GM13976 (cell line): Measurements from ENCODE around the gene ERC2.

Experiments used
- DNase-seq: peaks from one replicate; pipeline ENCODE4 v3.0.0; 2012; ENCODE audit warnings: low spot score
- CTCF ChIP-seq: IDR thresholded peaks from 2 replicates; pipeline ENCODE4 v1.5.1; 2012; ENCODE audit warnings: borderline replicate concordance, mild to moderate bottlenecking; ENCODE audit not compliant: insufficient read depth; ENCODE audit errors: extremely low read depth, missing control alignments, control extremely low read depth
- in situ Hi-C: fragments of 300-500 bp; cut with MboI; formaldehyde crosslinking; loops from one replicate; pipeline ENCODE4 v1.12.0; 2022; ENCODE audit warnings: low sequenced_read_pairs, mixed read lengths, inconsistent platforms; ENCODE audit not compliant: unreplicated experiment

ERC2 gene

GRCh38 chr3:55906896-55907295 lies 561.4 kb downstream of the ERC2 start:
- no peak for TF ChIP-seq CTCF
- DNase-seq, result no peak
- in situ Hi-C loops, result no loop called here

- in situ Hi-C loops, result no loop called here
- no peak for TF ChIP-seq CTCF
- DNase-seq, result no peak
These were observed 563.6 kb downstream of the ERC2 start for GRCh38 chr3:55904716-55905115.

- no peak for TF ChIP-seq CTCF
- DNase-seq, result no peak
- in situ Hi-C loops, result no loop called here
These were observed 564.6 kb downstream of the ERC2 start for GRCh38 chr3:55903680-55904079.

- in situ Hi-C loops, result no loop called here
- no peak for TF ChIP-seq CTCF
- DNase-seq, result no peak
These were observed 565.9 kb downstream of the ERC2 start for GRCh38 chr3:55902221-55902900.

GRCh38 chr3:55899887-55900286 lies 568.4 kb downstream of the ERC2 start:
- no peak for TF ChIP-seq CTCF
- no peak for DNase-seq
- in situ Hi-C loops, result no loop called here

GRCh38 chr3:55897573-55898224 lies 570.6 kb downstream of the ERC2 start:
- no peak for TF ChIP-seq CTCF
- DNase-seq, result no peak
- in situ Hi-C loops, result no loop called here
